WTC11 (cell line): ENCODE data around the gene BBOF1. TPM values are rescaled to one million over a fixed set of nuclear protein-coding genes. Genes with fewer than 3 reads are reported as not detected.

Source experiments
- ATAC-seq: fragments of 200-7000 bp; cut with Tn5 transposase; 2 replicates; pipeline ENCODE4 v1.10.0; 2021; ENCODE audit warnings: mild to moderate bottlenecking, moderate library complexity
- CTCF ChIA-PET: fragments of 300-600 bp; sonication (Branson Sonifier 250); formaldehyde crosslinking; loops from one replicate; lab custom pipeline; 2021; ENCODE audit warnings: antibody characterized with exemption; lab: Charles Lee
- POLR2A ChIA-PET: fragments of 350-600 bp; sonication (Branson Sonifier 250); formaldehyde crosslinking; loops from one replicate; lab custom pipeline; 2021; ENCODE audit warnings: antibody characterized with exemption; lab: Charles Lee
- DNase-seq: peaks from one replicate; pipeline ENCODE4 v3.0.0; 2021; ENCODE audit warnings: low spot score
- H3K27ac Mint-ChIP-seq: 2 replicates; pipeline ENCODE4 v1.8.0; 2021; ENCODE audit warnings: mixed read lengths
- H3K27me3 Mint-ChIP-seq: 2 replicates; pipeline ENCODE4 v1.8.0; 2021; ENCODE audit warnings: low read depth, mild to moderate bottlenecking, moderate library complexity, mixed read lengths
- H3K36me3 Mint-ChIP-seq: 2 replicates; pipeline ENCODE4 v1.8.0; 2021; ENCODE audit warnings: mixed read lengths
- H3K4me1 Mint-ChIP-seq: 2 replicates; pipeline ENCODE4 v1.8.0; 2022; ENCODE audit warnings: mixed read lengths
- H3K4me3 Mint-ChIP-seq: 2 replicates; pipeline ENCODE4 v1.8.0; 2021; ENCODE audit warnings: mild to moderate bottlenecking, moderate library complexity, mixed read lengths
- H3K9me3 Mint-ChIP-seq: 2 replicates; pipeline ENCODE4 v1.8.0; 2021; ENCODE audit warnings: mixed read lengths
- ARID4B ChIP-seq: sonication (generic); formaldehyde crosslinking; IDR thresholded peaks from 2 replicates; pipeline ENCODE4 v1.8.0; 2023; ENCODE audit warnings: missing genetic modification reagents, mild to moderate bottlenecking, borderline replicate concordance
- ATF3 ChIP-seq: sonication (generic); formaldehyde crosslinking; conservative IDR thresholded peaks from 2 replicates; pipeline ENCODE4 v1.8.1; 2022; ENCODE audit warnings: mild to moderate bottlenecking, missing genetic modification reagents
- ETV6 ChIP-seq: sonication (generic); formaldehyde crosslinking; IDR thresholded peaks from 2 replicates; pipeline ENCODE4 v1.8.1; 2022; ENCODE audit warnings: mild to moderate bottlenecking, missing genetic modification reagents
- FOXJ3 ChIP-seq: sonication (generic); formaldehyde crosslinking; IDR thresholded peaks from 2 replicates; pipeline ENCODE4 v1.9.0; 2021; ENCODE audit warnings: missing genetic modification reagents, mild to moderate bottlenecking, borderline replicate concordance
- HMGXB4 ChIP-seq: sonication (generic); formaldehyde crosslinking; IDR thresholded peaks from 2 replicates; pipeline ENCODE4 v1.8.1; 2023; ENCODE audit warnings: mild to moderate bottlenecking, moderate library complexity, missing genetic modification reagents
- MYBL2 ChIP-seq: sonication (generic); formaldehyde crosslinking; IDR thresholded peaks from 2 replicates; pipeline ENCODE4 v1.8.1; 2023; ENCODE audit warnings: mild to moderate bottlenecking, moderate library complexity, missing genetic modification reagents
- SP1 ChIP-seq: sonication (generic); formaldehyde crosslinking; conservative IDR thresholded peaks from 2 replicates; pipeline ENCODE4 v1.8.1; 2022; ENCODE audit warnings: missing genetic modification reagents
- ZBTB43 ChIP-seq: sonication (generic); formaldehyde crosslinking; IDR thresholded peaks from 2 replicates; pipeline ENCODE4 v1.8.1; 2023; ENCODE audit warnings: mild to moderate bottlenecking, missing genetic modification reagents
- ZMAT4 ChIP-seq: fragments of 250-450 bp; sonication (Bioruptor Pico); IDR thresholded peaks from 2 replicates; pipeline ENCODE4 v1.9.0; 2021; ENCODE audit warnings: mild to moderate bottlenecking
- ZNF121 ChIP-seq: sonication (generic); formaldehyde crosslinking; IDR thresholded peaks from 2 replicates; pipeline ENCODE4 v1.8.0; 2023; ENCODE audit warnings: missing genetic modification reagents
- ZNF232 ChIP-seq: sonication (generic); formaldehyde crosslinking; IDR thresholded peaks from 2 replicates; pipeline ENCODE4 v1.8.0; 2022; ENCODE audit warnings: mild to moderate bottlenecking, missing genetic modification reagents
- ZNF317 ChIP-seq: sonication (generic); formaldehyde crosslinking; IDR thresholded peaks from 2 replicates; pipeline ENCODE4 v1.8.1; 2023; ENCODE audit warnings: low read depth, mild to moderate bottlenecking, moderate library complexity, missing genetic modification reagents, borderline replicate concordance
- ZNF396 ChIP-seq: fragments of 250-450 bp; sonication (Bioruptor Pico); IDR thresholded peaks from 2 replicates; pipeline ENCODE4 v1.8.0; 2021; ENCODE audit warnings: mild to moderate bottlenecking, moderate library complexity, borderline replicate concordance
- total RNA-seq: library from RNA; stranded (reverse); gene quantifications from 3 replicates; pipeline ENCODE4 v1.2.3, GENCODE V29; 2021

Gene BBOF1
- total RNA-seq, 1 experiment from 2014 or later: 0.98 TPM

GRCh38 chr14:74085047-74085637, 66.0 kb downstream of the BBOF1 start:
- no peaks in the 10 kb centered on the region for H3K27me3 Mint-ChIP-seq
- peak overlapping the region; percentile 99 for H3K27ac Mint-ChIP-seq
- POLR2A ChIA-PET: no interaction called here
- H3K9me3 Mint-ChIP-seq: no peaks in the 10 kb centered on the region
- peaks cover 14% of the 10 kb centered on the region for H3K4me1 Mint-ChIP-seq
- CTCF ChIA-PET: interaction anchor here (0.5 kb wide), 1 partner anchor 219 kb away, joined by 3 read pairs; no protein-coding TSS in a partner anchor
- ATAC-seq (peak; percentile 0; the same call in 1 of the 2 replicates), DNase-seq (peak; percentile 19)
- TF ChIP-seq ZNF121 (CRISPR knock-in tag) (no peak), ZNF232 (CRISPR knock-in tag) (0 out of 2 replicates have a peak, but pooled peaks have one; percentile 10), ARID4B (CRISPR knock-in tag) (0 out of 2 replicates have a peak, but pooled peaks have one; percentile 12), HMGXB4 (CRISPR knock-in tag) (no peak)
- H3K36me3 Mint-ChIP-seq: no peaks in the 10 kb centered on the region
- H3K4me3 Mint-ChIP-seq: peak overlapping the region; percentile 98

- H3K9me3 Mint-ChIP-seq: no peaks in the 10 kb centered on the region
- no peak for ATAC-seq
- H3K36me3 Mint-ChIP-seq: peaks cover 2% of the 10 kb centered on the region
- H3K4me3 Mint-ChIP-seq: peak overlapping the region; percentile 98
- POLR2A ChIA-PET: no interaction called here
- DNase-seq: no peak
- peak overlapping the region; percentile 99 for H3K27ac Mint-ChIP-seq
- no peaks in the 10 kb centered on the region for H3K27me3 Mint-ChIP-seq
- CTCF ChIA-PET: no interaction called here
- H3K4me1 Mint-ChIP-seq: peaks cover 14% of the 10 kb centered on the region
- TF ChIP-seq ARID4B (CRISPR knock-in tag) (no peak), ETV6 (CRISPR knock-in tag) (no peak), ZBTB43 (no peak), ZNF317 (no peak), ZMAT4 (CRISPR knock-in tag) (no peak), SP1 (CRISPR knock-in tag) (no peak), MYBL2 (CRISPR knock-in tag) (no peak), ATF3 (CRISPR knock-in tag) (no peak), FOXJ3 (CRISPR knock-in tag) (no peak), ZNF396 (CRISPR knock-in tag) (no peak)
- TF ChIP-seq, all 79 proteins: peak for 0
These were observed 66.7 kb downstream of the BBOF1 start for GRCh38 chr14:74085828-74086227.
